Esophagus squamous epithelium (tissue), 4 donors: ENCODE results near the gene ADGRV1.
"Not testable (repeated sequence)": the region's sequence is repeated elsewhere in the genome, so short reads cannot be mapped to it uniquely, and the experiment has no call there.

Experiments
- CTCF ChIP-seq, 6 experiments: fragments of 450-650 bp in 4 of 6; fragments of 200-600 bp in 2 of 6; sonication (generic) in 2 of 6; IDR thresholded peaks; one replicate each; pipeline ENCODE4 v1.5.1; 2016 to 2019; ENCODE audit warnings: antibody characterized with exemption in 6 of 6, mild to moderate bottlenecking in 4 of 6, moderate library complexity in 4 of 6
- POLR2A ChIP-seq, 4 donors: fragments of 450-650 bp; IDR thresholded peaks; one replicate each; pipeline ENCODE4 v1.6.1; 2017; ENCODE audit warnings: antibody characterized with exemption in 4 of 4, mild to moderate bottlenecking in 4 of 4, moderate library complexity in 3 of 4

GRCh38 chr5:90822062-90822461, 263.5 kb downstream of the ADGRV1 start:
- not testable (repeated sequence) for TF ChIP-seq CTCF, POLR2A (IDR thresholded peaks at IDR 0.05)
